ENCODE data around the gene ENPP5. TPM values are rescaled to one million over a fixed set of nuclear protein-coding genes. Genes with fewer than 3 reads are reported as not detected.

ENPP5 gene
- total and polyA plus RNA-seq, 2 donors (not counting 1 experiment from before 2014, with no cell fraction given), result 0.13 to 1.0 TPM

DNA sequence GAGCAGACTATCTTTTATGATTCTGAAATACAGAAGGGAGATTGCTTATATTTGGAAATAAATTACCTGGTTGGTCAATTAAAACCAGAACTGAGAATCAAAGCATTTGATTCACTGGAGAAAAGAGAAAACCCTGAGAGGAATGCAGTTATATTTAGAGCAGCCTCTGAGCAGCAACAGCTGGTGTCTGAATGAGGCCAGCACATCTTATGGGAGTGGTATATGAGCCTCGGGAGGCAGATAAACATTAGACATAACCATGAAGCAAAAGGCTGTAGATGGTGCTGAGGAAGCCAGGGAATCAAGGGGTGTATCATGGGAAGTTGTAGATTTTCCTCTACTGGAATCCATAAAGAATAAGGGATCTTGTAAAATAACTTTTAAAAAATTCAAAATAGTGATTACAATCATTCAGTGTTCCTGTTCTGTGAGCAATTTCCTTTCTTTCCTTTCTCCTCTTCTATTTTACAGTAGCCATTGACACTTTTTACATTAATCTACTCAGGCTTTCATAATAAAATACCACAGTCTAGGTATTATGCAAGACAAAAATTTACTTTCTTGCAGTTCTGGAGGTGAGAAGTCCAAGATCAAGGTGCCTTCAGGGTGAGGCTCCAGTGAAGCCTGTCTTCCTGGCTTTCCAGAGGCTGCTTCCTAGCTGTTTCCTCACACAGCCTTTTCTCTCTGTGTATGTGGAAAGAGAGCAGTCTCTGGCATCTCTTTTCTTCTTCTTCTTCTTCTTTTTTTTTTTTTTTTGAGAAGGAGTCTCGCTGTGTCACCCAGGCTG, 32.8 kb upstream of the ENPP5 start:
- Mint-ChIP-seq H3K4me3 (no peak overlapping the region), H3K27me3 (no peaks in the 10 kb centered on the region), H3K9me3 (ENCODE audit: insufficient read depth) (no peaks in the 10 kb centered on the region), H3K27ac (no peak overlapping the region), H3K4me1 (no peaks in the 10 kb centered on the region)
- H3K4me3 ChIP-seq (ENCODE audit: control extremely low read depth in 1 of 5, extremely low read depth in 1 of 5, insufficient read depth in 1 of 5, low read depth in 2 of 5, low read length in 4 of 5), result no peak overlapping the region
- CTCF ChIA-PET, result interaction anchor here (1.7 kb wide), 1 partner anchor 19 kb away, joined by 4 read pairs; no protein-coding TSS in a partner anchor
- POLR2A ChIA-PET, result no interaction called here
- no peaks in the 10 kb centered on the region for H4K20me1 ChIP-seq (ENCODE audit: control insufficient read depth, insufficient read depth, low read length, poor library complexity, severe bottlenecking)
- no peak for TF ChIP-seq CTCF (IDR thresholded peaks at IDR 0.05)
- TF ChIP-seq EZH2 (IDR thresholded peaks at IDR 0.05; ENCODE audit: borderline replicate concordance, insufficient read depth, low read depth, low read length, poor library complexity, severe bottlenecking), result no peak
- no peaks in the 10 kb centered on the region for H3K36me3 ChIP-seq (replicated peaks in 1 of 2; ENCODE audit: control extremely low read depth in 1 of 2, control insufficient read depth in 1 of 2, extremely low read depth in 1 of 2, insufficient read depth in 2 of 2, low read length in 1 of 2)
- H3K9me3 ChIP-seq (ENCODE audit: control extremely low read depth in 1 of 3, control insufficient read depth in 2 of 3, insufficient read depth in 1 of 3, low read length in 2 of 3), result peaks cover 0 to 5% (median 0%) of the 10 kb centered on the region in 3 donors
- H3K79me2 ChIP-seq (ENCODE audit: control insufficient read depth, insufficient read depth, low read length), result no peaks in the 10 kb centered on the region
- H3K4me2 ChIP-seq (replicated peaks; ENCODE audit: low read depth, low read length, poor library complexity, severe bottlenecking), result no peak overlapping the region
- H3K27ac ChIP-seq (ENCODE audit: low read length in 2 of 2), result no peak overlapping the region
- no peaks in the 10 kb centered on the region for H3K4me1 ChIP-seq (ENCODE audit: control insufficient read depth in 2 of 2, insufficient read depth in 2 of 2, low read length in 2 of 2)
- intact Hi-C loops (cut with micrococcal nuclease), result no loop called here
- H3K9ac ChIP-seq (ENCODE audit: low read length), result no peak overlapping the region
- DNase-seq (no peak), ATAC-seq (ENCODE audit: low read depth) (no peak)
- no CpG with 5 or more reads among the region's 2 CpGs for WGBS (ENCODE audit: insufficient coverage)
- H3K27me3 ChIP-seq (replicated peaks in 1 of 4; ENCODE audit: control extremely low read depth in 1 of 4, control insufficient read depth in 3 of 4, insufficient read depth in 4 of 4, low read length in 3 of 4), result peaks cover 0 to 3% (median 0%) of the 10 kb centered on the region in 4 experiments
- H2AFZ ChIP-seq (ENCODE audit: insufficient read depth, low read depth, low read length, poor library complexity, severe bottlenecking), result no peak overlapping the region

- intact Hi-C loops (cut with micrococcal nuclease), result no loop called here
- TF ChIP-seq EZH2 (IDR thresholded peaks at IDR 0.05; ENCODE audit: borderline replicate concordance, insufficient read depth, low read depth, low read length, poor library complexity, severe bottlenecking), result no peak
- no peak for TF ChIP-seq CTCF (IDR thresholded peaks at IDR 0.05)
- Mint-ChIP-seq H3K27me3 (no peaks in the 10 kb centered on the region), H3K27ac (no peak overlapping the region), H3K4me1 (no peaks in the 10 kb centered on the region), H3K9me3 (ENCODE audit: insufficient read depth) (no peaks in the 10 kb centered on the region), H3K4me3 (no peak overlapping the region)
- H4K20me1 ChIP-seq (ENCODE audit: control insufficient read depth, insufficient read depth, low read length, poor library complexity, severe bottlenecking), result no peaks in the 10 kb centered on the region
- no peak overlapping the region for H2AFZ ChIP-seq (ENCODE audit: insufficient read depth, low read depth, low read length, poor library complexity, severe bottlenecking)
- no peak overlapping the region for H3K9ac ChIP-seq (ENCODE audit: low read length)
- H3K27ac ChIP-seq (ENCODE audit: low read length in 2 of 2), result no peak overlapping the region
- H3K79me2 ChIP-seq (ENCODE audit: control insufficient read depth, insufficient read depth, low read length), result no peaks in the 10 kb centered on the region
- DNase-seq (no peak), ATAC-seq (ENCODE audit: low read depth) (no peak)
- H3K36me3 ChIP-seq (replicated peaks in 1 of 2; ENCODE audit: control extremely low read depth in 1 of 2, control insufficient read depth in 1 of 2, extremely low read depth in 1 of 2, insufficient read depth in 2 of 2, low read length in 1 of 2), result no peaks in the 10 kb centered on the region
- peaks cover 0 to 5% (median 0%) of the 10 kb centered on the region in 3 donors for H3K9me3 ChIP-seq (ENCODE audit: control extremely low read depth in 1 of 3, control insufficient read depth in 2 of 3, insufficient read depth in 1 of 3, low read length in 2 of 3)
- H3K4me2 ChIP-seq (replicated peaks; ENCODE audit: low read depth, low read length, poor library complexity, severe bottlenecking), result no peak overlapping the region
- 100% methylated on average over 1 of the region's 4 CpGs for WGBS (ENCODE audit: insufficient coverage)
- CTCF ChIA-PET, result interaction anchor here (1.0 kb wide), 1 partner anchor 208 kb away, joined by 3 read pairs; no protein-coding TSS in a partner anchor
- peaks cover 0 to 3% (median 0%) of the 10 kb centered on the region in 4 experiments for H3K27me3 ChIP-seq (replicated peaks in 1 of 4; ENCODE audit: control extremely low read depth in 1 of 4, control insufficient read depth in 3 of 4, insufficient read depth in 4 of 4, low read length in 3 of 4)
- no peaks in the 10 kb centered on the region for H3K4me1 ChIP-seq (ENCODE audit: control insufficient read depth in 2 of 2, insufficient read depth in 2 of 2, low read length in 2 of 2)
- no peak overlapping the region for H3K4me3 ChIP-seq (ENCODE audit: control extremely low read depth in 1 of 5, extremely low read depth in 1 of 5, insufficient read depth in 1 of 5, low read depth in 2 of 5, low read length in 4 of 5)
- POLR2A ChIA-PET, result no interaction called here
Observed at GRCh38 chr6:46201702-46202101, 30.9 kb upstream of the ENPP5 start.

All from B cell (primary cell).